H1 (cell line): Measurements from ENCODE around the gene OR7G2. TPM values are rescaled to one million over a fixed set of nuclear protein-coding genes. Genes with fewer than 3 reads are reported as not detected.

Source experiments
- CTCF ChIA-PET: fragments of 300-600 bp; sonication (Branson Sonifier 250); formaldehyde crosslinking; loops from one replicate; lab custom pipeline; 2021; ENCODE audit not compliant: partially characterized antibody; lab: Charles Lee
- POLR2A ChIA-PET: fragments of 300-600 bp; sonication (Branson Sonifier 250); formaldehyde crosslinking; loops from one replicate; lab custom pipeline; 2021; ENCODE audit warnings: inconsistent platforms; ENCODE audit not compliant: partially characterized antibody; lab: Charles Lee
- DNase-seq, 2 experiments: peaks; one replicate each; pipeline versions ENCODE4 v3.0.0 to v3.0.0-alpha.2; 2010 to 2022; ENCODE audit warnings: low spot score in 2 of 2, low read depth in 1 of 2, mixed read lengths in 1 of 2
- FAIRE-seq: peaks from 2 replicates; lab custom pipeline; 2011; peaks lifted over from hg19 to GRCh38; lab: Jason Lieb, UNC
- H2AFZ ChIP-seq: 2 replicates; pipeline ENCODE4 v1.8.1; 2012; ENCODE audit warnings: low read length, inconsistent platforms
- H2AK5ac ChIP-seq: 2 replicates; pipeline ENCODE4 v1.6.1; 2013; ENCODE audit warnings: low read depth, low read length
- H2BK120ac ChIP-seq: replicated peaks from 2 replicates; pipeline ENCODE3; 2013; ENCODE audit warnings: low read depth, low read length, inconsistent platforms
- H2BK12ac ChIP-seq: 2 replicates; pipeline ENCODE4 v1.6.1; 2013; ENCODE audit warnings: low read depth, low read length
- H2BK15ac ChIP-seq: 2 replicates; pipeline ENCODE4 v1.6.1; 2013; ENCODE audit warnings: low read length
- H2BK20ac ChIP-seq: 2 replicates; pipeline ENCODE4 v1.6.1; 2013; ENCODE audit warnings: low read length
- H2BK5ac ChIP-seq: 2 replicates; pipeline ENCODE4 v1.6.1; 2013; ENCODE audit warnings: low read depth, low read length
- H3K14ac ChIP-seq: 2 replicates; pipeline ENCODE4 v1.6.1; 2013; ENCODE audit warnings: inconsistent platforms; ENCODE audit not compliant: insufficient read length
- H3K18ac ChIP-seq: 2 replicates; pipeline ENCODE4 v1.6.1; 2013; ENCODE audit warnings: low read length; ENCODE audit errors: extremely low read depth
- H3K23ac ChIP-seq: 2 replicates; pipeline ENCODE4 v1.6.1; 2013; ENCODE audit warnings: inconsistent platforms; ENCODE audit not compliant: insufficient read length
- H3K23me2 ChIP-seq: 2 replicates; pipeline ENCODE4 v1.6.1; 2013; ENCODE audit warnings: low read depth, low read length
- H3K27ac ChIP-seq: 2 replicates; pipeline ENCODE4 v1.6.1; 2011; ENCODE audit warnings: low read depth, low read length, inconsistent platforms
- H3K27me3 ChIP-seq, 4 experiments: replicated peaks in 1 of 4; 1 replicate in 1 of 4; 2 replicates in 3 of 4; pipeline versions ENCODE4 v1.6.1 to v1.8.1; 2011 to 2013; ENCODE audit warnings: low read length in 3 of 4, mild to moderate bottlenecking in 3 of 4, inconsistent platforms in 2 of 4, mixed read lengths in 2 of 4, moderate library complexity in 1 of 4; ENCODE audit not compliant: control insufficient read depth in 3 of 4, insufficient read depth in 3 of 4; ENCODE audit errors: extremely low read depth in 1 of 4
- H3K36me3 ChIP-seq, 4 experiments: 2 replicates each; pipeline versions ENCODE4 v1.6.1 to v1.8.1; 2011 to 2013; ENCODE audit warnings: mild to moderate bottlenecking in 4 of 4, low read length in 3 of 4, moderate library complexity in 2 of 4, control low read depth in 1 of 4, inconsistent platforms in 1 of 4; ENCODE audit not compliant: insufficient read depth in 4 of 4, control insufficient read depth in 2 of 4
- H3K4ac ChIP-seq: replicated peaks from 2 replicates; pipeline ENCODE3; 2013; ENCODE audit warnings: low read length, low read depth, mixed read lengths, inconsistent platforms; ENCODE audit not compliant: insufficient read length
- H3K4me1 ChIP-seq, 4 experiments: replicated peaks in 1 of 4; 1 replicate in 1 of 4; 2 replicates in 3 of 4; pipeline versions ENCODE4 v1.6.1 to v1.8.1; 2011 to 2013; ENCODE audit warnings: low read length in 3 of 4, inconsistent platforms in 2 of 4, mixed read lengths in 1 of 4; ENCODE audit not compliant: insufficient read depth in 4 of 4, control insufficient read depth in 3 of 4
- H3K4me2 ChIP-seq, 2 experiments: 2 replicates each; pipeline versions ENCODE4 v1.6.1 to v1.8.1; 2011 to 2013; ENCODE audit warnings: low read depth in 2 of 2, low read length in 2 of 2, control low read depth in 1 of 2, inconsistent platforms in 1 of 2, mild to moderate bottlenecking in 1 of 2; ENCODE audit not compliant: insufficient read depth in 1 of 2
- H3K4me3 ChIP-seq, 4 experiments: fragments of 200-600, 300-600 bp in 1 of 4; sonication (generic), shearing (Covaris generic), sonication (Bioruptor Twin) in 1 of 4; 2 replicates each; pipeline versions ENCODE4 v1.5.1 to v1.8.1; 2011 to 2016; ENCODE audit warnings: low read length in 4 of 4, low read depth in 3 of 4, control low read depth in 2 of 4, inconsistent platforms in 2 of 4, mild to moderate bottlenecking in 2 of 4, mixed read lengths in 1 of 4, moderate library complexity in 1 of 4; ENCODE audit not compliant: insufficient read depth in 2 of 4; ENCODE audit errors: extremely low read depth in 1 of 4
- H3K56ac ChIP-seq: replicated peaks from 2 replicates; pipeline ENCODE3; 2013; ENCODE audit warnings: low read depth, mild to moderate bottlenecking, mixed read lengths, low read length, inconsistent platforms; ENCODE audit not compliant: insufficient read length
- H3K79me1 ChIP-seq: 2 replicates; pipeline ENCODE4 v1.6.1; 2013; ENCODE audit warnings: low read depth, low read length, control low read depth
- H3K79me2 ChIP-seq, 2 experiments: 2 replicates each; pipeline versions ENCODE4 v1.6.1 to v1.8.1; 2012 to 2013; ENCODE audit warnings: low read length in 2 of 2, mild to moderate bottlenecking in 2 of 2, inconsistent platforms in 1 of 2; ENCODE audit not compliant: insufficient read depth in 2 of 2, control insufficient read depth in 1 of 2
- H3K9ac ChIP-seq, 4 experiments: replicated peaks in 1 of 4; 1 replicate in 1 of 4; 2 replicates in 3 of 4; pipeline versions ENCODE4 v1.6.1 to v1.8.1; 2011 to 2013; ENCODE audit warnings: low read depth in 3 of 4, low read length in 3 of 4, control low read depth in 2 of 4, mild to moderate bottlenecking in 2 of 4, moderate library complexity in 2 of 4, inconsistent platforms in 1 of 4; ENCODE audit errors: extremely low read depth in 1 of 4
- H3K9me3 ChIP-seq, 2 experiments: 2 replicates each; pipeline versions ENCODE4 v1.6.1 to v1.8.1; 2012 to 2013; ENCODE audit warnings: mild to moderate bottlenecking in 2 of 2, moderate library complexity in 2 of 2, control low read depth in 1 of 2, inconsistent platforms in 1 of 2, low read depth in 1 of 2, low read length in 1 of 2, mixed read lengths in 1 of 2; ENCODE audit not compliant: insufficient read depth in 2 of 2
- H4K20me1 ChIP-seq, 2 experiments: replicated peaks in 1 of 2; 2 replicates each; pipeline versions ENCODE3 to v1.8.1; 2011 to 2013; ENCODE audit warnings: inconsistent platforms in 2 of 2, low read length in 2 of 2, mild to moderate bottlenecking in 1 of 2; ENCODE audit not compliant: insufficient read depth in 2 of 2, control insufficient read depth in 1 of 2
- H4K5ac ChIP-seq: 2 replicates; pipeline ENCODE4 v1.6.1; 2013; ENCODE audit warnings: low read length, low read depth, mixed read lengths, inconsistent platforms; ENCODE audit not compliant: insufficient read length
- H4K8ac ChIP-seq: 2 replicates; pipeline ENCODE4 v1.8.0; 2013; ENCODE audit warnings: mild to moderate bottlenecking, moderate library complexity, low read length, inconsistent platforms; ENCODE audit not compliant: insufficient read depth; ENCODE audit errors: extremely low read depth
- H4K91ac ChIP-seq: replicated peaks from 2 replicates; pipeline ENCODE3; 2013; ENCODE audit warnings: low read length, mixed read lengths, inconsistent platforms; ENCODE audit not compliant: insufficient read length
- GABPA ChIP-seq: IDR thresholded peaks from 2 replicates; pipeline ENCODE4 v1.6.1; 2011; ENCODE audit warnings: mild to moderate bottlenecking, low read length, moderate library complexity, borderline replicate concordance; ENCODE audit not compliant: insufficient read depth
- MAFK ChIP-seq: IDR thresholded peaks from 2 replicates; pipeline ENCODE4 v1.6.1; 2012; ENCODE audit warnings: low read depth, mild to moderate bottlenecking, improper control_type of control experiment, low read length
- WGBS, 2 experiments: shearing (Covaris generic) in 1 of 2; methylation state at CpG; one replicate each; pipeline versions ENCODE4 v1.1.6 to v1.1.7; 2013 to 2015; ENCODE audit warnings: low lambda C conversion rate in 2 of 2, mixed read lengths in 2 of 2, inconsistent platforms in 1 of 2, low coverage in 1 of 2, missing lambda C conversion rate in 1 of 2; ENCODE audit not compliant: insufficient replicate concordance in 2 of 2, insufficient coverage in 1 of 2, insufficient read length in 1 of 2; ENCODE audit errors: extremely low coverage in 1 of 2, missing lambda C conversion rate in 1 of 2; 5-methylcytosine and 5-hydroxymethylcytosine counted together
- polyA plus RNA-seq, 7 experiments: library from polyadenylated mRNA; depleted of rRNA in 3 of 7; stranded (reverse) in 5 of 7; unstranded in 2 of 7; fragments of >200 nt in 5 of 7; fragments of 200-250 nt in 2 of 7; gene quantifications; 1 replicate in 5 of 7; 2 replicates in 1 of 7; 4 replicates in 1 of 7; pipeline versions ENCODE4 v1.2.1 to v1.2.3, GENCODE V29; 2011 to 2013; ENCODE audit warnings: missing spikeins in 2 of 7, mixed read lengths in 2 of 7
- total RNA-seq: library from RNA; stranded (reverse); fragmentation: NEBNext Ultra II Directional; extraction: Animal tissue kit (Norgen Biotek cat#: 25700); gene quantifications from 2 replicates; pipeline ENCODE4 v1.2.1, GENCODE V29; 2021

Gene OR7G2
- total and polyA plus RNA-seq, 2 of the 8 experiments (the other 6 are each of a cell fraction or from before 2014, with no cell fraction given): not detected

DNA sequence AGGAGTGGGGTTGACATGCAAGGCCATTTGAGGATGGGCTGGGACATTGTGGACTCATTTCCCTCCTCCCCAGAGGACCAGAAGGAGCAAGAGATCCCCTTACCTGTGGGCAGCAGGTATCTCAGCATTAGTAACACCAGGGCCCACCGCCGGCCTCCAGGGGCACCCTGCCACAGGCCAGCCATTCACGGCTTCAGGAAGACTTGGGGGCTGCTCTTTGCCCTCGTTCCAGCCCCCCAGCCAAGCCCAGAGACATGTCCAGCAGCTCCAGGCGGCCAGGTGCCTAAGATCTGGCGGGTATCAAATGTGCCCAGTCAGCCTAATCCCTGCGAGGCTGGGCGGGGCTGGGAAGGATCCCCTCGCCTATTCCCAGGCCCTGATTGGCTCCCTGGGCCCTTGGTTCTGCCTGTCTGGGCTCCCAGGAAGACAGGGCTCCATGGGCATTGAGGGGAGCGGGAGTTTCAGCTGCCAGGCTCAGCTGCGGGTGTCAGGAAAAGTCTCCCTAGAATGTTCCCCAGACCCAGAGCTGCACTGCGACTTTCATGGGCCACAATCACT, 41.7 kb downstream of the OR7G2 start:
- Histone ChIP-seq H3K23me2 (no peaks in the 10 kb centered on the region), H2AK5ac (no peak overlapping the region; the same call in 1 of the 2 replicates), H3K79me2 (no peaks in the 10 kb centered on the region), H3K9me3 (no peaks in the 10 kb centered on the region), H3K23ac (no peak overlapping the region), H3K36me3 (no peaks in the 10 kb centered on the region), H3K18ac (peak overlapping the region; percentile 83), H3K4me3 (no peak overlapping the region), H3K56ac (no peak overlapping the region), H2BK20ac (peak overlapping the region; percentile 1; the same call in 1 of the 2 replicates), H3K79me1 (no peaks in the 10 kb centered on the region), H3K9ac (no peak overlapping the region), H2AFZ (peak overlapping the region; percentile 59; the same call in 1 of the 2 replicates), H3K4ac (peak overlapping the region; percentile 94), H4K91ac (peak overlapping the region; percentile 80), H2BK12ac (peak overlapping the region; percentile 22; the same call in 1 of the 2 replicates), H3K27ac (no peak overlapping the region), H2BK5ac (peak overlapping the region; percentile 71; the same call in 1 of the 2 replicates), H4K20me1 (no peaks in the 10 kb centered on the region), H3K4me1 (peaks cover 0 to 5% (median 3%) of the 10 kb centered on the region in 4 experiments; a peak in 4 of 7 replicates), H4K8ac (peak overlapping the region; percentile 54), H2BK120ac (peak overlapping the region; percentile 78), H2BK15ac (0 out of 2 replicates have a peak overlapping the region, but pooled peaks have one; percentile 1), H3K4me2 (no peak overlapping the region), H3K27me3 (no peaks in the 10 kb centered on the region), H4K5ac (no peak overlapping the region), H3K14ac (no peak overlapping the region)
- POLR2A ChIA-PET: interaction anchor here (0.6 to 0.7 kb wide), 2 partner anchors 430 to 1747 kb away, joined by 3 read pairs; no protein-coding TSS in a partner anchor
- 73% methylated on average over 11 of the region's 12 CpGs; no CpG with 5 or more reads in 1 of the 2 experiments for WGBS, 2 experiments
- CTCF ChIA-PET: interaction anchor here (1.1 kb wide), 1 partner anchor 15 kb away, joined by 3 read pairs; no protein-coding TSS in a partner anchor
- FAIRE-seq (no peak), DNase-seq (peak in 1 of 2 experiments; percentile 60)
- TF ChIP-seq MAFK (peak; percentile 49; the same call in 1 of the 2 replicates), GABPA (no peak)
- TF ChIP-seq, all 59 proteins: peak for 1
